GM12878 (cell line): ENCODE measurements around the gene TRMO. TPM values are rescaled to one million over a fixed set of nuclear protein-coding genes. Genes with fewer than 3 reads are reported as not detected.

ENCODE experiments used
- ATAC-seq: fragments of 200-7000 bp; cut with Tn5 transposase; 3 replicates; pipeline ENCODE4 v1.9.1; 2020; ENCODE audit warnings: mild to moderate bottlenecking, moderate library complexity
- BruUV-seq: library from RNA; stranded (reverse); fragments of 400-500 nt; replicated peaks from 2 replicates; lab custom pipeline; 2021; lab: Mats Ljungman, UMichigan
- CTCF ChIA-PET: fragments of 300-600 bp; sonication (Branson Sonifier 250); formaldehyde crosslinking; extraction: SDS; loops from one replicate; lab custom pipeline; 2021; ENCODE audit warnings: inconsistent platforms; lab: Yijun Ruan, JAX
- POLR2A ChIA-PET: fragments of 350-600 bp; formaldehyde crosslinking; extraction: SDS; loops from one replicate; lab custom pipeline; 2021; ENCODE audit warnings: inconsistent platforms; lab: Charles Lee
- RAD21 ChIA-PET: fragments of 300-600 bp; sonication (Branson Sonifier 250); formaldehyde crosslinking; loops from one replicate; lab custom pipeline; 2023; ENCODE audit warnings: antibody characterized with exemption; ENCODE audit not compliant: unreplicated experiment; lab: Charles Lee
- SMC1A ChIA-PET: fragments of 300-600 bp; sonication (Branson Sonifier 250); formaldehyde crosslinking; loops from one replicate; lab custom pipeline; 2023; ENCODE audit not compliant: unreplicated experiment, uncharacterized antibody; lab: Charles Lee
- DNase-seq: peaks from one replicate; pipeline ENCODE4 v3.0.0-alpha.2; 2011; ENCODE audit warnings: low read depth, low spot score
- FAIRE-seq: peaks from 3 replicates; lab custom pipeline; 2011; peaks lifted over from hg19 to GRCh38; lab: Jason Lieb, UNC
- H2AFZ ChIP-seq: 2 replicates; pipeline ENCODE4 v1.6.0; 2011; ENCODE audit warnings: low read depth, low read length, control low read depth; ENCODE audit not compliant: control insufficient read depth
- H3K27ac ChIP-seq: 2 replicates; pipeline ENCODE4 v1.5.1; 2011; ENCODE audit warnings: control low read depth; ENCODE audit not compliant: control insufficient read depth, insufficient read depth
- H3K27me3 ChIP-seq, 2 experiments: replicated peaks in 1 of 2; 2 replicates each; pipeline versions ENCODE4 v1.6.0 to v1.6.1; 2011; ENCODE audit warnings: low read length in 1 of 2; ENCODE audit not compliant: control insufficient read depth in 2 of 2, insufficient read depth in 2 of 2
- H3K36me3 ChIP-seq, 2 experiments: 2 replicates each; pipeline ENCODE4 v1.5.1; 2011; ENCODE audit warnings: low read length in 1 of 2; ENCODE audit not compliant: control insufficient read depth in 2 of 2, insufficient read depth in 2 of 2
- H3K4me1 ChIP-seq: 2 replicates; pipeline ENCODE4 v1.6.1; 2011; ENCODE audit warnings: mild to moderate bottlenecking, low read length, moderate library complexity, mixed read lengths; ENCODE audit not compliant: control insufficient read depth, insufficient read depth
- H3K4me2 ChIP-seq: 2 replicates; pipeline ENCODE4 v1.6.0; 2011; ENCODE audit warnings: control low read depth; ENCODE audit not compliant: control insufficient read depth, insufficient read depth
- H3K4me3 ChIP-seq: fragments of 200-600 bp; sonication (generic); 2 replicates; pipeline ENCODE4 v1.5.1; 2016
- H3K79me2 ChIP-seq: 2 replicates; pipeline ENCODE4 v1.6.0; 2011; ENCODE audit warnings: low read length; ENCODE audit not compliant: control insufficient read depth, insufficient read depth
- H3K9ac ChIP-seq: 2 replicates; pipeline ENCODE4 v1.8.0; 2011; ENCODE audit warnings: low read length, control low read depth, mixed read lengths; ENCODE audit not compliant: control insufficient read depth, insufficient read depth
- H3K9me3 ChIP-seq: replicated peaks from 3 replicates; pipeline ENCODE4 v1.5.1; 2011; ENCODE audit warnings: mild to moderate bottlenecking, low read length; ENCODE audit not compliant: control insufficient read depth, insufficient read depth
- H4K20me1 ChIP-seq: 2 replicates; pipeline ENCODE4 v1.6.0; 2011; ENCODE audit not compliant: control insufficient read depth, insufficient read depth
- BRCA1 ChIP-seq: IDR thresholded peaks from 2 replicates; pipeline ENCODE4 v1.6.1; 2011; ENCODE audit warnings: low read depth, low read length, improper control_type of control experiment
- HDGF ChIP-seq: fragments of 450-650 bp; IDR thresholded peaks from 2 replicates; pipeline ENCODE4 v1.6.1; 2016; ENCODE audit warnings: antibody characterized with exemption
- IRF3 ChIP-seq: fragments of 450-650 bp; IDR thresholded peaks from 2 replicates; pipeline ENCODE4 v1.6.1; 2014; ENCODE audit warnings: mild to moderate bottlenecking
- IRF4 ChIP-seq: IDR thresholded peaks from 2 replicates; pipeline ENCODE4 v1.6.1; 2011; ENCODE audit warnings: low read depth, low read length
- JUND ChIP-seq: IDR thresholded peaks from 2 replicates; pipeline ENCODE4 v1.6.1; 2012; ENCODE audit warnings: low read depth, mild to moderate bottlenecking, low read length, improper control_type of control experiment, moderate library complexity
- KLF5 ChIP-seq: fragments of 450-650 bp; IDR thresholded peaks from 2 replicates; pipeline ENCODE4 v1.6.1; 2014; ENCODE audit warnings: mild to moderate bottlenecking; ENCODE audit not compliant: partially characterized antibody
- MXI1 ChIP-seq: fragments of 150-350 bp; IDR thresholded peaks from 2 replicates; pipeline ENCODE4 v1.6.1; 2011; ENCODE audit warnings: low read depth, mild to moderate bottlenecking, inconsistent platforms, low read length, improper control_type of control experiment
- NKRF ChIP-seq: fragments of 450-650 bp; conservative IDR thresholded peaks from 2 replicates; pipeline ENCODE4 v1.6.1; 2017; ENCODE audit warnings: mild to moderate bottlenecking, moderate library complexity
- RBBP5 ChIP-seq: fragments of 200-600 bp; sonication (generic); conservative IDR thresholded peaks from 2 replicates; pipeline ENCODE4 v1.6.1; 2016
- RUNX3 ChIP-seq: IDR thresholded peaks from 2 replicates; pipeline ENCODE4 v1.6.1; 2012; ENCODE audit warnings: low read length, inconsistent platforms
- TCF7 ChIP-seq: IDR thresholded peaks from 2 replicates; pipeline ENCODE4 v1.6.1; 2014; ENCODE audit warnings: antibody characterized with exemption, borderline replicate concordance
- YBX1 ChIP-seq: fragments of 450-650 bp; IDR thresholded peaks from 2 replicates; pipeline ENCODE4 v1.6.1; 2016; ENCODE audit warnings: antibody characterized with exemption
- ZNF207 ChIP-seq: fragments of 450-650 bp; IDR thresholded peaks from 2 replicates; pipeline ENCODE4 v1.6.1; 2014; ENCODE audit warnings: antibody characterized with exemption, mild to moderate bottlenecking, borderline replicate concordance
- ZNF217 ChIP-seq: fragments of 450-650 bp; IDR thresholded peaks from 2 replicates; pipeline ENCODE4 v1.6.1; 2017; ENCODE audit warnings: antibody characterized with exemption, mild to moderate bottlenecking
- ZNF384 ChIP-seq: IDR thresholded peaks from 2 replicates; pipeline ENCODE4 v1.6.1; 2012; ENCODE audit warnings: low read depth, mild to moderate bottlenecking, low read length, improper control_type of control experiment, borderline replicate concordance
- WGBS: methylation state at CpG from one replicate; pipeline ENCODE4 v1.1.6; 2016; ENCODE audit warnings: low lambda C conversion rate; ENCODE audit not compliant: insufficient replicate concordance, insufficient coverage; ENCODE audit errors: missing lambda C conversion rate; 5-methylcytosine and 5-hydroxymethylcytosine counted together
- in situ Hi-C: fragments of 300-500 bp; cut with MboI; formaldehyde crosslinking; loops from 9 replicates; pipeline ENCODE4 v1.14.3; 2018; ENCODE audit warnings: mixed read lengths
- intact Hi-C: fragments of 100-400 bp; cut with micrococcal nuclease; formaldehyde crosslinking; loops from one replicate; pipeline ENCODE4 v1.14.2; 2022; ENCODE audit not compliant: unreplicated experiment
- polyA plus RNA-seq, 11 experiments: library from polyadenylated mRNA; depleted of rRNA in 4 of 11; unstranded in 6 of 11; stranded (reverse) in 5 of 11; fragments of >200 nt; fragmentation: Nextera tagmentation in 4 of 11; fragmentation: Illumina TruSeq in 1 of 11; extraction: Ambion mirVana in 4 of 11; extraction: Trizol in 1 of 11; gene quantifications; 1 replicate in 1 of 11; 2 replicates in 10 of 11; pipeline versions ENCODE4 v1.2.1 to v1.2.3, GENCODE V29; 2011 to 2016; ENCODE audit warnings: inconsistent platforms in 2 of 11, missing spikeins in 2 of 11, low read depth in 1 of 11
- total RNA-seq, 4 experiments: library from RNA; depleted of rRNA in 3 of 4; stranded (reverse); fragments of >200 nt in 3 of 4; fragmentation: Illumina TruSeq in 1 of 4; extraction: Trizol in 1 of 4; gene quantifications; 2 replicates each; pipeline versions ENCODE4 v1.2.1 to v1.2.3, GENCODE V29; 2013 to 2021

TRMO gene
- total and polyA plus RNA-seq, 10 of the 15 experiments (the other 5 are each of a cell fraction or from before 2014, with no cell fraction given), result 5.8 to 23.6 (median 15.3) TPM

GRCh38 chr9:97907632-97908031, 14.7 kb downstream of the TRMO start:
- Histone ChIP-seq H3K9ac (no peak overlapping the region), H3K4me2 (peak overlapping the region; percentile 26; the same call in 1 of the 2 replicates), H3K4me1 (peaks cover 8% of the 10 kb centered on the region; the same call in 1 of the 2 replicates), H2AFZ (no peak overlapping the region), H3K79me2 (peaks cover 2% of the 10 kb centered on the region)
- ChIA-PET SMC1A (no interaction called here), RAD21 (no interaction called here)
- DNase-seq (no peak), FAIRE-seq (no peak)
- no peak for TF ChIP-seq YBX1
- no peak for TF ChIP-seq BRCA1
- TF ChIP-seq HDGF, result no peak
- no peak for TF ChIP-seq IRF4
- no peak for TF ChIP-seq JUND
- no peak for TF ChIP-seq ZNF207
- TF ChIP-seq ZNF217, result no peak
- TF ChIP-seq ZNF384, result no peak
- TF ChIP-seq RBBP5, result no peak
- TF ChIP-seq TCF7, result no peak
- no peak for TF ChIP-seq RUNX3
- TF ChIP-seq MXI1, result no peak
- no peak for TF ChIP-seq KLF5
- TF ChIP-seq NKRF, result no peak
- no peak for TF ChIP-seq IRF3
- TF ChIP-seq, all 136 proteins: peak for 0
- H4K20me1 ChIP-seq, result no peaks in the 10 kb centered on the region
- no peak for ATAC-seq
- H3K27me3 ChIP-seq, result no peaks in the 10 kb centered on the region
- H3K4me3 ChIP-seq, result no peak overlapping the region
- WGBS, result 84% methylated on average over 5 of the region's 5 CpGs
- intact Hi-C loops (no loop called here), in situ Hi-C loops (no loop called here)
- H3K9me3 ChIP-seq, result no peaks in the 10 kb centered on the region
- H3K36me3 ChIP-seq, result peaks cover 3 to 10% of the 10 kb centered on the region in 2 experiments; a peak in 3 of 4 replicates
- ChIA-PET CTCF (interaction anchor here (2.1 kb wide), 1 partner anchor 203 kb away, joined by 4 read pairs; no protein-coding TSS in a partner anchor), POLR2A (no interaction called here)
- no TSS peak for BruUV-seq
- no peak overlapping the region; the same call in 1 of the 2 replicates for H3K27ac ChIP-seq
